DOHH2 (cell line): ENCODE data around the gene LOC128125822.

ENCODE experiments used
- H3F3A ChIP-seq: fragments of 200-600 bp; sonication (generic), shearing (Covaris generic); 2 replicates; pipeline ENCODE4 v1.6.0; 2016; ENCODE audit warnings: antibody characterized with exemption, mild to moderate bottlenecking; ENCODE audit not compliant: control insufficient read depth, insufficient read depth
- H3K27ac ChIP-seq: fragments of 200-600 bp; sonication (generic); 2 replicates; pipeline ENCODE4 v1.5.1; 2014; ENCODE audit warnings: low read depth, mild to moderate bottlenecking, low read length, moderate library complexity
- H3K27me3 ChIP-seq: fragments of 200-600 bp; sonication (generic); 2 replicates; pipeline ENCODE4 v1.6.1; 2014; ENCODE audit warnings: mild to moderate bottlenecking, low read length, mixed read lengths; ENCODE audit not compliant: control insufficient read depth
- H3K36me3 ChIP-seq: fragments of 200-600 bp; sonication (generic); 2 replicates; pipeline ENCODE4 v1.6.1; 2014; ENCODE audit warnings: mild to moderate bottlenecking, low read length, moderate library complexity, mixed read lengths; ENCODE audit not compliant: control insufficient read depth
- H3K4me1 ChIP-seq: fragments of 200-600 bp; sonication (generic); 2 replicates; pipeline ENCODE4 v1.6.1; 2014; ENCODE audit warnings: mild to moderate bottlenecking, low read length, mixed read lengths; ENCODE audit not compliant: control insufficient read depth
- H3K4me2 ChIP-seq: fragments of 200-600 bp; sonication (generic); 2 replicates; pipeline ENCODE4 v1.6.0; 2014; ENCODE audit warnings: mild to moderate bottlenecking, low read length, moderate library complexity
- H3K4me3 ChIP-seq: fragments of 200-600 bp; sonication (generic); 2 replicates; pipeline ENCODE4 v1.5.1; 2014; ENCODE audit warnings: mild to moderate bottlenecking, low read length, mixed read lengths
- H3K79me2 ChIP-seq: fragments of 200-600 bp; sonication (generic); 2 replicates; pipeline ENCODE4 v1.6.1; 2014; ENCODE audit warnings: mild to moderate bottlenecking, low read length, mixed read lengths; ENCODE audit not compliant: control insufficient read depth
- H3K9me2 ChIP-seq: fragments of 200-600 bp; sonication (generic); replicated peaks from 2 replicates; pipeline ENCODE4 v1.6.1; 2014; ENCODE audit warnings: mild to moderate bottlenecking, low read length, mixed read lengths; ENCODE audit not compliant: control insufficient read depth
- H3K9me3 ChIP-seq: fragments of 200-600 bp; sonication (generic); 2 replicates; pipeline ENCODE4 v1.6.1; 2014; ENCODE audit warnings: antibody characterized with exemption, low read length, mixed read lengths; ENCODE audit not compliant: control insufficient read depth, insufficient read depth
- H4K20me1 ChIP-seq: fragments of 200-600 bp; sonication (generic); 2 replicates; pipeline ENCODE4 v1.6.0; 2014; ENCODE audit warnings: low read depth, mild to moderate bottlenecking, antibody characterized with exemption, low read length, moderate library complexity; ENCODE audit not compliant: control insufficient read depth, insufficient read depth
- CTCF ChIP-seq: fragments of 200-600 bp; sonication (generic); IDR thresholded peaks from one replicate; pipeline ENCODE4 v1.5.1; 2014; ENCODE audit warnings: antibody characterized with exemption, mild to moderate bottlenecking, low read depth, low read length; ENCODE audit not compliant: poor library complexity, severe bottlenecking
- EZH2phosphoT487 ChIP-seq: fragments of 200-600 bp; sonication (generic); IDR thresholded peaks from 2 replicates; pipeline ENCODE4 v1.6.1; 2017; ENCODE audit warnings: borderline replicate concordance, mild to moderate bottlenecking, antibody characterized with exemption, low read length, moderate library complexity, mixed read lengths

The LOC128125822 gene

DNA sequence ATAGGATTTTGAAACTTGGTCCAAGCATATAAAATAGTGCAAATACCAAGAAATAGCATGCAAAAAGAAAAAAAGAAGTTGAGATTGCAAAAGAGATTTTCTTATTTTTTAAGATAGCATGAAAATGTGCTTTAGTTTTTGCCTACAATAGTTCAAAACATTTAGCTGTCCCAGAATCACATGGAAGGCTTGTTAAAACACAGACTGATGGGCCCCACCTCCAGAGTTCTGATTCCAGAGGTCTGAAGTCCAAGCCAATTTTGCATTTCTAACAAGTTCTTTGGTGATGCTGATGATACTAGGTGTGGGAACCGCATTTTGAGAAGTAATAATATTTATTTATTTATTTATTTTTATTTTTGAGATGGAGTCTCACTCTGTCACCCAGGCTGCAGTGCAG lies 33.7 kb upstream of the LOC128125822 start:
- H3K27ac ChIP-seq: no peak overlapping the region
- peaks cover 6% of the 10 kb centered on the region; the same call in 1 of the 2 replicates for H3K4me1 ChIP-seq
- TF ChIP-seq EZH2phosphoT487: no peak
- no peak for TF ChIP-seq CTCF
- no peaks in the 10 kb centered on the region for H3F3A ChIP-seq
- peaks cover 10% of the 10 kb centered on the region for H3K27me3 ChIP-seq
- H4K20me1 ChIP-seq: no peaks in the 10 kb centered on the region
- H3K36me3 ChIP-seq: no peaks in the 10 kb centered on the region
- no peaks in the 10 kb centered on the region for H3K9me3 ChIP-seq
- H3K79me2 ChIP-seq: no peaks in the 10 kb centered on the region
- no peaks in the 10 kb centered on the region for H3K9me2 ChIP-seq
- H3K4me3 ChIP-seq: no peak overlapping the region
- no peak overlapping the region for H3K4me2 ChIP-seq

- Histone ChIP-seq H3K4me2 (no peak overlapping the region), H3K27ac (no peak overlapping the region), H3K27me3 (peaks cover 23% of the 10 kb centered on the region), H3K9me3 (no peaks in the 10 kb centered on the region), H3K9me2 (no peaks in the 10 kb centered on the region), H3F3A (no peaks in the 10 kb centered on the region), H4K20me1 (no peaks in the 10 kb centered on the region), H3K4me1 (no peaks in the 10 kb centered on the region), H3K79me2 (no peaks in the 10 kb centered on the region), H3K4me3 (no peak overlapping the region), H3K36me3 (no peaks in the 10 kb centered on the region)
- TF ChIP-seq CTCF (no peak), EZH2phosphoT487 (no peak)
Measured at GRCh38 chr6:63543001-63543400, 29.3 kb upstream of the LOC128125822 start.

GRCh38 chr6:63543982-63544381 lies 28.3 kb upstream of the LOC128125822 start:
- no peaks in the 10 kb centered on the region for H3K9me3 ChIP-seq
- H3F3A ChIP-seq: no peaks in the 10 kb centered on the region
- TF ChIP-seq CTCF (no peak), EZH2phosphoT487 (no peak)
- H3K36me3 ChIP-seq: no peaks in the 10 kb centered on the region
- no peak overlapping the region for H3K4me2 ChIP-seq
- H3K27me3 ChIP-seq: peaks cover 23% of the 10 kb centered on the region
- H3K4me3 ChIP-seq: no peak overlapping the region
- no peaks in the 10 kb centered on the region for H3K4me1 ChIP-seq
- no peaks in the 10 kb centered on the region for H3K9me2 ChIP-seq
- H4K20me1 ChIP-seq: no peaks in the 10 kb centered on the region
- no peaks in the 10 kb centered on the region for H3K79me2 ChIP-seq
- H3K27ac ChIP-seq: no peak overlapping the region

DNA sequence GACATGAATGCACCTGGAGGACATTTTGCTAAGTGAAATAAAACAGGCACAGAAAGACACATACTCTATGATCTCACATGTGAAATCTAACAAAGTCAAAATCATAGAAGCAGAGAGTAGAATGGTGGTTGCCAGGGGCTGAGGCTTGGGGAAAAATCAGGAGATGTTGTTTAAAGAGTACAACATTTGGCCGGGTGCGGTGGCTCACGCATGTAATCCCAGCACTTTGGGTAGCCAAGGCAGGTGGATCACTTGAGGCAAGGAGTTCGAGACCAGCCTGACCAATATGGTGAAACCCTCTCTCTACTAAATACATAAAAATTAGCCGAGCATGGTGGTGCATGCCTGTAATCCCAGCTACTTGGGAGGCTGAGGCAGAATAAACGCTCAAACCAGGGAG lies 26.0 kb upstream of the LOC128125822 start:
- TF ChIP-seq CTCF: no peak
- no peak for TF ChIP-seq EZH2phosphoT487
- Histone ChIP-seq H3F3A (no peaks in the 10 kb centered on the region), H3K4me3 (no peak overlapping the region), H3K9me3 (no peaks in the 10 kb centered on the region), H3K27me3 (peaks cover 23% of the 10 kb centered on the region), H4K20me1 (no peaks in the 10 kb centered on the region), H3K36me3 (no peaks in the 10 kb centered on the region), H3K79me2 (no peaks in the 10 kb centered on the region), H3K27ac (no peak overlapping the region), H3K9me2 (no peaks in the 10 kb centered on the region), H3K4me2 (no peak overlapping the region), H3K4me1 (no peaks in the 10 kb centered on the region)
